Bronchial epithelial cell (primary cell): ENCODE measurements around the gene PRKCB. TPM values are rescaled to one million over a fixed set of nuclear protein-coding genes. Genes with fewer than 3 reads are reported as not detected.

Source experiments
- DNase-seq: peaks from one replicate; pipeline ENCODE4 v3.0.0-alpha.2; 2010; ENCODE audit warnings: low read depth
- FAIRE-seq: peaks from 2 replicates; lab custom pipeline; 2011; peaks lifted over from hg19 to GRCh38; lab: Jason Lieb, UNC
- H3K27me3 ChIP-seq: 2 replicates; pipeline ENCODE4 v1.5.1; 2011; ENCODE audit warnings: low read length; ENCODE audit not compliant: control insufficient read depth, insufficient read depth
- H3K36me3 ChIP-seq: 2 replicates; pipeline ENCODE4 v1.5.1; 2011; ENCODE audit warnings: low read length; ENCODE audit not compliant: control insufficient read depth, insufficient read depth
- H3K4me3 ChIP-seq: 2 replicates; pipeline ENCODE4 v1.5.1; 2011; ENCODE audit warnings: mild to moderate bottlenecking, low read depth, low read length, control low read depth
- CTCF ChIP-seq: IDR thresholded peaks from 2 replicates; pipeline ENCODE4 v1.5.1; 2011; ENCODE audit warnings: mild to moderate bottlenecking, moderate library complexity, low read length, control low read depth, inconsistent platforms; ENCODE audit not compliant: insufficient read depth, severe bottlenecking
- total RNA-seq: library from RNA; depleted of rRNA; stranded (reverse); fragments of >200 nt; gene quantifications from 2 replicates; pipeline ENCODE4 v1.2.1, GENCODE V29; 2014

The PRKCB gene
- total RNA-seq, 1 donor from 2014 or later: not detected

GRCh38 chr16:23959752-23960072 is 123.9 kb downstream of the PRKCB start:
- FAIRE-seq (no peak), DNase-seq (no peak)
- TF ChIP-seq CTCF: no peak
- Histone ChIP-seq H3K36me3 (no peaks in the 10 kb centered on the region), H3K4me3 (no peak overlapping the region), H3K27me3 (no peaks in the 10 kb centered on the region)

GRCh38 chr16:23960081-23960885 is 124.5 kb downstream of the PRKCB start:
- FAIRE-seq: no peak
- TF ChIP-seq CTCF: no peak
- no peaks in the 10 kb centered on the region for H3K36me3 ChIP-seq

GRCh38 chr16:23962001-23962400 is 126.2 kb downstream of the PRKCB start:
- no peak for DNase-seq
- no peaks in the 10 kb centered on the region for H3K36me3 ChIP-seq
- FAIRE-seq: no peak
- H3K27me3 ChIP-seq: no peaks in the 10 kb centered on the region
- H3K4me3 ChIP-seq: no peak overlapping the region
- no peak for TF ChIP-seq CTCF

More at GRCh38 chr16:23960081-23960885, 124.5 kb downstream of the PRKCB start:
- no peak for DNase-seq
- Histone ChIP-seq H3K4me3 (no peak overlapping the region), H3K27me3 (no peaks in the 10 kb centered on the region)

- no peaks in the 10 kb centered on the region for H3K36me3 ChIP-seq
- DNase-seq (no peak), FAIRE-seq (no peak)
- H3K4me3 ChIP-seq: no peak overlapping the region
- H3K27me3 ChIP-seq: no peaks in the 10 kb centered on the region
- TF ChIP-seq CTCF: no peak
Measured at GRCh38 chr16:23964136-23964535, 128.4 kb downstream of the PRKCB start.

- FAIRE-seq (no peak), DNase-seq (no peak)
- no peaks in the 10 kb centered on the region for H3K27me3 ChIP-seq
- H3K36me3 ChIP-seq: no peaks in the 10 kb centered on the region
- no peak for TF ChIP-seq CTCF
- H3K4me3 ChIP-seq: no peak overlapping the region
Measured at GRCh38 chr16:23965137-23965733, 129.5 kb downstream of the PRKCB start.
